GM18511 (cell line): ENCODE data around the gene RBM46.
A peak's percentile ranks its signal among the peaks of the same experiment; 100 is the strongest.
"Not testable (repeated sequence)": the region's sequence is repeated elsewhere in the genome, so short reads cannot be mapped to it uniquely, and the experiment has no call there.

ENCODE experiments used
- ATAC-seq: cut with Tn5 transposase; IDR thresholded peaks from one replicate; pipeline ENCODE4 v1.9.1; 2021; ENCODE audit warnings: mild to moderate bottlenecking, moderate library complexity; ENCODE audit not compliant: unreplicated experiment

RBM46 gene

DNA sequence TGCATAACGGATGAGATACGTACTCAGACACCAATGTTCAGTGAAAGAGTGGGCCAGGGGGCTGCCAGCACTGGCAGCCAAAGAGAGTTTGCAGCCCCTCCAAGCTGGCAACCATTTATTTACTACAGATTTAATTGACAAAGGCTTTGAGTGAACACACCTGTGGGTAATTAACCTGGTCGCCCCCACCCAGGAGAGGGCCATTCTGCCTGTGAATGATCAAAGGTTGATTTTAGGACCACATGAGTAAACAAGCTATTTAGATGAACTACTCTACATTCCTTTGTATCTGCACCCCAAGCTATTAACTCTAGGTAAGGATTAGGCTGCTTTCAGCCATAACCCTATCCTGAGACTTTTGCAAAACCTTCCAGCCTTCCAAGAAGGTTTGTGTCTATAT is 55.0 kb downstream of the RBM46 start:
- ATAC-seq, result no peak

GRCh38 chr4:154836513-154836912 is 55.4 kb downstream of the RBM46 start:
- no peak for ATAC-seq

GRCh38 chr4:154838155-154838554 is 57.1 kb downstream of the RBM46 start:
- ATAC-seq, result no peak

GRCh38 chr4:154838694-154839093 is 57.6 kb downstream of the RBM46 start:
- no peak for ATAC-seq

DNA sequence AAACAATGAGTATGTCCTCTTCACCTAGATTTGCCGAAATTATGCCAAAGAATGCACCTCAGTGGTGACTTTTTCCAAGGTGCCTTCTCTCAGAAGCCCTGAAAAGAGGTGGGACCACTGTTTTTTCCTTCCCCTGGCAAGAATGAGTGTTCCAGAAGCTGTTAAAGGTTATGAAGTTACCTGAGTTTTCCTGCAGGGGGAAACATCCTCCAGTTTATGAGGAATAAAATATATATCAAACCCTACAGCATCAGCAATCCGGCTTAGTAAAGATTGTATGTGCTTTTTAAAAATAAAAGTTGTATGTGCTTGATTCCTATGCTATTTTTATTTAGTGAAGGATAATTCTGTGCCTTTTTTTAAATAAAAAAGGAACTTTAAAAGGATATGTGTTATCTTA is 73.3 kb downstream of the RBM46 start:
- ATAC-seq, result peak; percentile 61

DNA sequence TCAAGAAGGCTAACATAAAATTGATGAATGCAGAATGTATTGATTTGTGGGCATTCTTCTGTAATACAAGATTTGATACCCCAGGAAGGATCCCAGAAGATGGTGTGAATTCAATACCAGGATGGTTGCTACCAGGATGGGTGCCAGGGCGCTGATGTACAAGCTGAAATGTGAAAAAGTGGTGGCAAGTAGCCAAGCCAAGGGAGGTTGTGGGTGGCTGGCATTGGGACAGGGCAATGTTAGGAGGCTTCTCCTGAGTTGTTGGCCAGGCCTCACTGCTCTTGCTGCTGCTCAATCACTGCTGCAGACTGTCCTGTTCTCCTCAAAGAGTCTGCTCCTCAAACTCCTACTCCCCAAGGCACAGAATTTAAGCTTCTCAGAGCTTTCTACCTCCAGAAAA is 77.1 kb downstream of the RBM46 start:
- no peak for ATAC-seq

GRCh38 chr4:154868414-154869194 is 87.5 kb downstream of the RBM46 start:
- ATAC-seq, result no peak

DNA sequence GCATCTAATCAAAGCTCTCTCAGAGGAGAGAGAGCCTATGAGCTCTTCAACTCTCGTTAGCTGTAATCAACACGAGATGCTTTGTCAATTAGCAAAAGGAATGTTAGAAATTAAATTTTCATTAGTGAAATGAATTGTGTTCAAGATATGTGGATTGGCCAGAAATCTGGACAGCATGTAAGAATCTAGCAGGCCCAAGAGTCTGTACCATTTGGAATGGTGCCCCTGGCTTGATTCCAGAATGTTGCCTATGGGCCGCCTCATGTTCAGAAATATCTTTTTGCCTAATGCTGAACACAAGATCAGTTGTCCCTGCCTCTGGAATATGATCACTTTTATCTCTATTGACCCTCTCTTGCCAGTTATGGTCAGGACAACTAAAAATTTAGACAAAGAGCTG is 88.2 kb downstream of the RBM46 start:
- ATAC-seq, result no peak

DNA sequence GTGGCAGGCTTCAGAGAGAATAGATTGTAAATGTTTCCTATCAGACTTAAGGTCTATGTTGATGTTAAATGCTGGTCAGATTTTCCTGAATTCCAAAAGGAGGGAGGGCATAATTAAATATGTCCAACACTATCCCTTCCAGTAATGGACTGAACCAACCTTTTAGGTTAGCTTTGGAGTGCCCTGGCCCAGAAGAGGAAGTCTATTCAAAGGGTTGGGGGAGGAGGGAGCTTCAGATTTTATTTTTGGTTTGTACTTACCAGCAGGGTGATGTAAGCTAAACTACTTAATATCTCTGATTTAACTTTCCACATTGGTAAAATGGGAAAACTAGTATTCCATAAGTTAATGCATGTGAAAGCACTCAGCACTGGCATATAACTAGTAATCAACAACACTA is 91.1 kb downstream of the RBM46 start:
- no peak for ATAC-seq

GRCh38 chr4:154874049-154874448 is 93.0 kb downstream of the RBM46 start:
- not testable (repeated sequence) for ATAC-seq

GRCh38 chr4:154877110-154877760 is 96.2 kb downstream of the RBM46 start:
- ATAC-seq, result no peak
